Measurements from ENCODE around the gene GTPBP1. TPM values are rescaled to one million over a fixed set of nuclear protein-coding genes. Genes with fewer than 3 reads are reported as not detected.

GTPBP1 gene
- total and polyA plus RNA-seq, 2 of the 13 experiments (the other 11 are each of a cell fraction or from before 2014, with no cell fraction given), result 22.3 to 27.0 TPM

DNA sequence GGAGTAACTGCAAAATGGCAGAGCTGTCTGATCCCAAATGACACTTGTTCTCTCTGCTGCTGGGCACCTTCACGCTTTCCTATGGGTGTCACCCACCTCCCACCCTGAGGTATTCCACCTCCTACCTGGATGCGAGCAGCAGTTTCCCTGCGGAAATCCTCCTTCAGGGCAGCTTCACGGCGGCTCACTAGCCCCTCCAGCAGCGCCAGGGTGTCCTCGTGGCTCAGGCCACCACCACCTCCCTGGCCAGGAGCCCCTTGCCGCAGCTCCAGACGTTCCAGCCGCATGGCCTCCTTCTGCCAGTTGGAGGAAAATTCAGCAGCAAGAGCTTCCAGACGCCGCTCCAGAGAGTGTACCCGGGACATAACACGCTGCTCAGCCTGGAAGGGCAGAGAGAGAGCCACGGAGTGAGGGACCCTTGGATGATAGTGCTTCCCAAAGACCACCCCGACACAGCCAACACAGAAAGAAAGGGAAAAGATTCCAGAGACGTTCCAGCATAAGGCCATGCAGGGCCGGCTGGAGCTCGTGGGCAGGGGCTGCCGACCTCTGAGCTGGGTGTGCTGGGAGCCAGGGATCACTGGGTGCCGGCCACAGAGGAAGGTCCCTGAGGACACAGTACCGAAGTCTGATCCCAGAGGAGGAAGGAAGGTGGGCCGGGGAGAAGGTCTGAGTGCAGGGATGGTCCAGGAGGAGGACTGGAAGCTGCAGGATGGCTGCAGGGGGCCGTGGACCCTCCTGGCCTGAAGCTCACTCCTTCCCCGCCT lies 36.6 kb downstream of the GTPBP1 start:
- FAIRE-seq (no peak), ATAC-seq (no peak), DNase-seq (ENCODE audit: low spot score) (no peak)
- ChIA-PET CTCF (ENCODE audit: low intra/inter-chr PET ratio, low total read pairs) (no interaction called here), POLR2A (no interaction called here)
- in situ Hi-C loops (cut with HindIII; ENCODE audit: extremely low pct_ligation_motif_present, low pct_unique_long_range_greater_than_20kb) (no loop called here), intact Hi-C loops (cut with micrococcal nuclease; ENCODE audit: unreplicated experiment) (no loop called here)
- Histone ChIP-seq H3K36me3 (replicated peaks in 1 of 2; ENCODE audit: control insufficient read depth in 1 of 2, insufficient read depth in 2 of 2, low read length in 2 of 2) (peaks cover 50 to 81% of the 10 kb centered on the region in 2 experiments), H2AFZ (ENCODE audit: low read length) (no peak overlapping the region), H3K27me3 (ENCODE audit: control insufficient read depth in 1 of 2, insufficient read depth in 2 of 2, low read length in 2 of 2) (no peaks in the 10 kb centered on the region), H3K9ac (ENCODE audit: insufficient read depth, low read depth, low read length) (no peak overlapping the region), H3K4me3 (replicated peaks in 1 of 3; ENCODE audit: insufficient read depth in 1 of 3, low read depth in 2 of 3, low read length in 3 of 3) (no peak overlapping the region), H3K27ac (ENCODE audit: extremely low read length, insufficient read depth, low read length) (no peak overlapping the region), H3K79me2 (ENCODE audit: insufficient read depth, low read length) (no peaks in the 10 kb centered on the region), H4K20me1 (ENCODE audit: insufficient read depth, low read length) (no peaks in the 10 kb centered on the region), H3K4me1 (ENCODE audit: insufficient read depth, low read length) (peaks cover 25% of the 10 kb centered on the region), H3K4me2 (ENCODE audit: low read depth, low read length) (no peak overlapping the region), H3K9me3 (ENCODE audit: low read length) (no peaks in the 10 kb centered on the region)
- WGBS (ENCODE audit: low lambda C conversion rate), result over 99% methylated on average over 25 of the region's 25 CpGs
- BruUV-seq (replicated peaks), result no TSS peak
- TF ChIP-seq, protein P1, sequence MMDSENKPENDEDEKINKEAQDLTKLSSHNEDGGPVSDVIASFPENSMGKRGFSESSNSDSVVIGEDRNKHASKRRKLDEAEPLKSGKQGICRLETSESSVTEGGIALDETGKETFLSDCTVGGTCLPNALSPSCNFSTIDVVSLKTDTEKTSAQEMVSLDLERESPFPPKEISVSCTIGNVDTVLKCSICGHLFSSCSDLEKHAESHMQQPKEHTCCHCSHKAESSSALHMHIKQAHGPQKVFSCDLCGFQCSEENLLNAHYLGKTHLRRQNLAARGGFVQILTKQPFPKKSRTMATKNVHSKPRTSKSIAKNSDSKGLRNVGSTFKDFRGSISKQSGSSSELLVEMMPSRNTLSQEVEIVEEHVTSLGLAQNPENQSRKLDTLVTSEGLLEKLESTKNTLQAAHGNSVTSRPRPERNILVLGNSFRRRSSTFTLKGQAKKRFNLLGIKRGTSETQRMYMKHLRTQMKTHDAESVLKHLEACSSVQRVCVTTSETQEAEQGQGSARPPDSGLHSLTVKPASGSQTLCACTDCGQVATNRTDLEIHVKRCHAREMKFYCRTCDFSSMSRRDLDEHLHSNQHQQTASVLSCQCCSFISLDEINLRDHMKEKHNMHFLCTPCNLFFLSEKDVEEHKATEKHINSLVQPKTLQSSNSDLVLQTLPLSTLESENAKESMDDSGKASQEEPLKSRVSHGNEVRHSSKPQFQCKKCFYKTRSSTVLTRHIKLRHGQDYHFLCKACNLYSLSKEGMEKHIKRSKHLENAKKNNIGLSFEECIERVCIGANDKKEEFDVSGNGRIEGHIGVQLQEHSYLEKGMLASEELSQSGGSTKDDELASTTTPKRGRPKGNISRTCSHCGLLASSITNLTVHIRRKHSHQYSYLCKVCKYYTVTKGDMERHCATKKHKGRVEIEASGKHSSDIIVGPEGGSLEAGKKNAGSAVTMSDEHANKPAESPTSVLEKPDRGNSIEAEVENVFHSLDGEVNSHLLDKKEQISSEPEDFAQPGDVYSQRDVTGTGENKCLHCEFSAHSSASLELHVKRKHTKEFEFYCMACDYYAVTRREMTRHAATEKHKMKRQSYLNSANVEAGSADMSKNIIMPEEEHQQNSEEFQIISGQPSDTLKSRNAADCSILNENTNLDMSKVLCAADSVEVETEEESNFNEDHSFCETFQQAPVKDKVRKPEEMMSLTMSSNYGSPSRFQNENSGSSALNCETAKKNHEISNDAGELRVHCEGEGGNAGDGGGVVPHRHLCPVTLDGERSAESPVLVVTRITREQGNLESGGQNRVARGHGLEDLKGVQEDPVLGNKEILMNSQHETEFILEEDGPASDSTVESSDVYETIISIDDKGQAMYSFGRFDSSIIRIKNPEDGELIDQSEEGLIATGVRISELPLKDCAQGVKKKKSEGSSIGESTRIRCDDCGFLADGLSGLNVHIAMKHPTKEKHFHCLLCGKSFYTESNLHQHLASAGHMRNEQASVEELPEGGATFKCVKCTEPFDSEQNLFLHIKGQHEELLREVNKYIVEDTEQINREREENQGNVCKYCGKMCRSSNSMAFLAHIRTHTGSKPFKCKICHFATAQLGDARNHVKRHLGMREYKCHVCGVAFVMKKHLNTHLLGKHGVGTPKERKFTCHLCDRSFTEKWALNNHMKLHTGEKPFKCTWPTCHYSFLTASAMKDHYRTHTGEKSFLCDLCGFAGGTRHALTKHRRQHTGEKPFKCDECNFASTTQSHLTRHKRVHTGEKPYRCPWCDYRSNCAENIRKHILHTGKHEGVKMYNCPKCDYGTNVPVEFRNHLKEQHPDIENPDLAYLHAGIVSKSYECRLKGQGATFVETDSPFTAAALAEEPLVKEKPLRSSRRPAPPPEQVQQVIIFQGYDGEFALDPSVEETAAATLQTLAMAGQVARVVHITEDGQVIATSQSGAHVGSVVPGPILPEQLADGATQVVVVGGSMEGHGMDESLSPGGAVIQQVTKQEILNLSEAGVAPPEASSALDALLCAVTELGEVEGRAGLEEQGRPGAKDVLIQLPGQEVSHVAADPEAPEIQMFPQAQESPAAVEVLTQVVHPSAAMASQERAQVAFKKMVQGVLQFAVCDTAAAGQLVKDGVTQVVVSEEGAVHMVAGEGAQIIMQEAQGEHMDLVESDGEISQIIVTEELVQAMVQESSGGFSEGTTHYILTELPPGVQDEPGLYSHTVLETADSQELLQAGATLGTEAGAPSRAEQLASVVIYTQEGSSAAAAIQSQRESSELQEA (CRISPR knock-in tag; IDR thresholded peaks at IDR 0.05; ENCODE audit: not compliant biosample characterization), result no peak
- TF ChIP-seq ZNF329 (CRISPR knock-in tag; IDR thresholded peaks at IDR 0.05; ENCODE audit: low read depth), result no peak
- TF ChIP-seq, protein P2, sequence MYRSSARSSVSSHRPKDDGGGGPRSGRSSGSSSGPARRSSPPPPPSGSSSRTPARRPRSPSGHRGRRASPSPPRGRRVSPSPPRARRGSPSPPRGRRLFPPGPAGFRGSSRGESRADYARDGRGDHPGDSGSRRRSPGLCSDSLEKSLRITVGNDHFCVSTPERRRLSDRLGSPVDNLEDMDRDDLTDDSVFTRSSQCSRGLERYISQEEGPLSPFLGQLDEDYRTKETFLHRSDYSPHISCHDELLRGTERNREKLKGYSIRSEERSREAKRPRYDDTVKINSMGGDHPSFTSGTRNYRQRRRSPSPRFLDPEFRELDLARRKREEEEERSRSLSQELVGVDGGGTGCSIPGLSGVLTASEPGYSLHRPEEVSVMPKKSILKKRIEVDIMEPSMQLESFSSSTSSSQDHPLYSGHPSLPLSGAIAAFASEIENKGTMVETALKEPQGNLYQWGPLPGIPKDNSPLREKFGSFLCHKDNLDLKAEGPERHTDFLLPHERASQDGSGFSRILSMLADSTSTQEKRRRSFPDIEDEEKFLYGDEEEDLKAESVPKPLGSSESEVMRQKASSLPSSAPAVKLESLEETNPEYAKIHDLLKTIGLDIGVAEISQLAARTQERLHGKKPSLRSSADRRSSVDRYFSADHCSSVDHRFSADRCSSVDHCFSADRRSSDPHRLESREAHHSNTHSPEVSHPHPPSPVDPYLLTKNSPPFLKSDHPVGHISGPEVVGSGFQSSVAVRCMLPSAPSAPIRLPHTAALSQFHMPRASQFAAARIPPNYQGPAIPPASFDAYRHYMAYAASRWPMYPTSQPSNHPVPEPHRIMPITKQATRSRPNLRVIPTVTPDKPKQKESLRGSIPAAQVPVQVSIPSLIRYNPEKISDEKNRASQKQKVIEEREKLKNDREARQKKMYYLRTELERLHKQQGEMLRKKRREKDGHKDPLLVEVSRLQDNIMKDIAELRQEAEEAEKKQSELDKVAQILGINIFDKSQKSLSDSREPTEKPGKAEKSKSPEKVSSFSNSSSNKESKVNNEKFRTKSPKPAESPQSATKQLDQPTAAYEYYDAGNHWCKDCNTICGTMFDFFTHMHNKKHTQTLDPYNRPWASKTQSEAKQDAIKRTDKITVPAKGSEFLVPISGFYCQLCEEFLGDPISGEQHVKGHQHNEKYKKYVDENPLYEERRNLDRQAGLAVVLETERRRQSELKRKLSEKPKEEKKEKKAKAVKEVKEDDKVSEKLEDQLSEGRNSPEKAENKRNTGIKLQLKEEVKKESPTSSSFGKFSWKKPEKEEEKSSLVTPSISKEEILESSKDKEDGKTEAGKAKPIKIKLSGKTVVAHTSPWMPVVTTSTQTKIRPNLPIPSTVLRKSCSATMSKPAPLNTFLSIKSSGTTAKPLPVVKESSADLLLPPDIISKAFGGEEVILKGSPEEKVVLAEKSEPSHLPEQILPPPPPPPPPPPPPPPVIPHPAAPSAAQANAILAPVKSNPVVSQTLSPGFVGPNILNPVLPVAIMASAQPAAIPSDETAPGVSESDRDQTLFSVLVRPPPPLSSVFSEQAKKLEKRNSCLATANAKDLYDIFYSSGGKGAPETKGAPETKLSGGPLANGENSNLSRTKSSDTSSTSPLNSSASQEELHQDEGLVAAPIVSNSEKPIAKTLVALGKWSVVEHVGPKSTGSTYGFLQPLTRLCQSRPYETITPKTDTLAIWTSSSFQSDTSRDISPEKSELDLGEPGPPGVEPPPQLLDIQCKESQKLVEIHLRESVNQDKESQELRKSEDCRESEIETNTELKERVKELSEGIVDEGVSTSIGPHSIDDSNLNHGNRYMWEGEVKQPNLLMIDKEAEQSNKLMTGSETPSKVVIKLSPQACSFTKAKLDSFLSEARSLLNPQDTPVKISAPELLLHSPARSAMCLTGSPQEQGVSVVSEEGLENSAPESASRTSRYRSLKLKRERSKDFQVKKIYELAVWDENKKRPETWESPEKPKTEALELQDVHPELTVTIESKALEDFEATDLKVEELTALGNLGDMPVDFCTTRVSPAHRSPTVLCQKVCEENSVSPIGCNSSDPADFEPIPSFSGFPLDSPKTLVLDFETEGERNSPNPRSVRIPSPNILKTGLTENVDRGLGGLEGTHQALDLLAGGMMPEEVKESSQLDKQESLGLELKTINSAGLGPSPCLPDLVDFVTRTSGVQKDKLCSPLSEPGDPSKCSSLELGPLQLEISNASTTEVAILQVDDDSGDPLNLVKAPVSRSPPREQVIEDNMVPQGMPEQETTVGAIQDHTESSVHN (CRISPR knock-in tag; IDR thresholded peaks at IDR 0.05), result no peak
- no peak for TF ChIP-seq SRSF9 (IDR thresholded peaks at IDR 0.05; ENCODE audit: borderline replicate concordance, insufficient read depth, low read depth, low read length, poor library complexity, severe bottlenecking)
- peak; percentile 71 for TF ChIP-seq AGO2 (optimal IDR thresholded peaks at IDR 0.05; ENCODE audit: low read depth, low read length)
